BLaER1 (cell line): Measurements from ENCODE around the gene JAKMIP1.

Source experiments
- H3K27ac ChIP-seq: shearing (Covaris generic); formaldehyde crosslinking; 2 replicates; pipeline ENCODE4 v1.8.1; 2022
- H3K27me3 ChIP-seq: shearing (Covaris generic); formaldehyde crosslinking; 2 replicates; pipeline ENCODE4 v1.8.1; 2022
- H3K36me3 ChIP-seq: shearing (Covaris generic); formaldehyde crosslinking; 2 replicates; pipeline ENCODE4 v1.8.1; 2022
- H3K4me1 ChIP-seq: shearing (Covaris generic); formaldehyde crosslinking; 2 replicates; pipeline ENCODE4 v1.8.1; 2022
- H3K4me2 ChIP-seq: shearing (Covaris generic); formaldehyde crosslinking; 2 replicates; pipeline ENCODE4 v1.8.1; 2022
- H3K4me3 ChIP-seq: shearing (Covaris generic); formaldehyde crosslinking; 2 replicates; pipeline ENCODE4 v1.8.1; 2022
- H3K9ac ChIP-seq: shearing (Covaris generic); formaldehyde crosslinking; 2 replicates; pipeline ENCODE4 v1.8.1; 2022
- H3K9me3 ChIP-seq: shearing (Covaris generic); formaldehyde crosslinking; 2 replicates; pipeline ENCODE4 v1.8.1; 2022
- H4K20me1 ChIP-seq: shearing (Covaris generic); formaldehyde crosslinking; 2 replicates; pipeline ENCODE4 v1.8.1; 2022
- Cebpa-rat ChIP-seq: shearing (Covaris generic); IDR thresholded peaks from 2 replicates; pipeline ENCODE4 v1.8.1; 2022

JAKMIP1 gene

GRCh38 chr4:6107114-6107791 lies 93.1 kb downstream of the JAKMIP1 start:
- H4K20me1 ChIP-seq = no peaks in the 10 kb centered on the region
- peaks cover 9% of the 10 kb centered on the region for H3K9me3 ChIP-seq
- no peak overlapping the region for H3K27ac ChIP-seq
- H3K9ac ChIP-seq = no peak overlapping the region
- H3K36me3 ChIP-seq = peaks cover 28% of the 10 kb centered on the region
- no peak for TF ChIP-seq Cebpa-rat
- no peak overlapping the region for H3K4me3 ChIP-seq
- H3K27me3 ChIP-seq = no peaks in the 10 kb centered on the region
- H3K4me1 ChIP-seq = no peaks in the 10 kb centered on the region
- no peak overlapping the region for H3K4me2 ChIP-seq

- H3K36me3 ChIP-seq = peaks cover 28% of the 10 kb centered on the region
- no peak for TF ChIP-seq Cebpa-rat
- no peak overlapping the region for H3K4me3 ChIP-seq
- peaks cover 9% of the 10 kb centered on the region for H3K9me3 ChIP-seq
- no peaks in the 10 kb centered on the region for H3K27me3 ChIP-seq
- H4K20me1 ChIP-seq = no peaks in the 10 kb centered on the region
- H3K4me2 ChIP-seq = no peak overlapping the region
- no peak overlapping the region for H3K27ac ChIP-seq
- H3K4me1 ChIP-seq = no peaks in the 10 kb centered on the region
- H3K9ac ChIP-seq = no peak overlapping the region
Measured at GRCh38 chr4:6106156-6106555, 94.2 kb downstream of the JAKMIP1 start.

GRCh38 chr4:6105311-6105911 lies 94.9 kb downstream of the JAKMIP1 start:
- H3K9me3 ChIP-seq = peaks cover 9% of the 10 kb centered on the region
- no peaks in the 10 kb centered on the region for H3K4me1 ChIP-seq
- no peak overlapping the region for H3K4me2 ChIP-seq
- H3K9ac ChIP-seq = no peak overlapping the region
- H3K27ac ChIP-seq = no peak overlapping the region
- H3K27me3 ChIP-seq = no peaks in the 10 kb centered on the region
- H3K4me3 ChIP-seq = no peak overlapping the region
- H3K36me3 ChIP-seq = peaks cover 26% of the 10 kb centered on the region
- H4K20me1 ChIP-seq = no peaks in the 10 kb centered on the region
- no peak for TF ChIP-seq Cebpa-rat

- TF ChIP-seq Cebpa-rat = no peak
- H3K9ac ChIP-seq = no peak overlapping the region
- no peak overlapping the region for H3K4me2 ChIP-seq
- peaks cover 9% of the 10 kb centered on the region for H3K9me3 ChIP-seq
- H4K20me1 ChIP-seq = no peaks in the 10 kb centered on the region
- H3K4me3 ChIP-seq = no peak overlapping the region
- no peaks in the 10 kb centered on the region for H3K4me1 ChIP-seq
- H3K27me3 ChIP-seq = no peaks in the 10 kb centered on the region
- H3K36me3 ChIP-seq = peaks cover 21% of the 10 kb centered on the region
- H3K27ac ChIP-seq = no peak overlapping the region
Measured at GRCh38 chr4:6104541-6105130, 95.7 kb downstream of the JAKMIP1 start.

- no peaks in the 10 kb centered on the region for H3K27me3 ChIP-seq
- no peak for TF ChIP-seq Cebpa-rat
- peaks cover 1% of the 10 kb centered on the region; the same call in 1 of the 2 replicates for H3K4me1 ChIP-seq
- no peaks in the 10 kb centered on the region for H4K20me1 ChIP-seq
- H3K4me3 ChIP-seq = no peak overlapping the region
- no peaks in the 10 kb centered on the region for H3K36me3 ChIP-seq
- no peak overlapping the region for H3K27ac ChIP-seq
- no peak overlapping the region for H3K4me2 ChIP-seq
- no peak overlapping the region for H3K9ac ChIP-seq
- no peaks in the 10 kb centered on the region for H3K9me3 ChIP-seq
Measured at GRCh38 chr4:6097581-6097980, 102.8 kb downstream of the JAKMIP1 start.

- Histone ChIP-seq H3K27me3 (no peaks in the 10 kb centered on the region), H3K9me3 (no peaks in the 10 kb centered on the region), H3K4me3 (no peak overlapping the region), H3K4me1 (peaks cover 15% of the 10 kb centered on the region), H3K4me2 (no peak overlapping the region), H3K27ac (no peak overlapping the region), H4K20me1 (no peaks in the 10 kb centered on the region), H3K36me3 (no peaks in the 10 kb centered on the region), H3K9ac (no peak overlapping the region)
- no peak for TF ChIP-seq Cebpa-rat
Measured at GRCh38 chr4:6095897-6096296, 104.5 kb downstream of the JAKMIP1 start.

- Histone ChIP-seq H3K27me3 (no peaks in the 10 kb centered on the region), H3K4me1 (peaks cover 15% of the 10 kb centered on the region), H3K4me3 (no peak overlapping the region), H3K27ac (no peak overlapping the region), H4K20me1 (no peaks in the 10 kb centered on the region), H3K36me3 (no peaks in the 10 kb centered on the region), H3K9me3 (no peaks in the 10 kb centered on the region), H3K4me2 (no peak overlapping the region), H3K9ac (no peak overlapping the region)
- TF ChIP-seq Cebpa-rat = no peak
Measured at GRCh38 chr4:6095023-6095752, 105.2 kb downstream of the JAKMIP1 start.

- H3K36me3 ChIP-seq = no peaks in the 10 kb centered on the region
- H4K20me1 ChIP-seq = no peaks in the 10 kb centered on the region
- no peak for TF ChIP-seq Cebpa-rat
- no peak overlapping the region for H3K27ac ChIP-seq
- no peaks in the 10 kb centered on the region for H3K27me3 ChIP-seq
- no peak overlapping the region for H3K9ac ChIP-seq
- H3K9me3 ChIP-seq = no peaks in the 10 kb centered on the region
- no peak overlapping the region for H3K4me3 ChIP-seq
- no peak overlapping the region for H3K4me2 ChIP-seq
- peaks cover 15% of the 10 kb centered on the region for H3K4me1 ChIP-seq
Measured at GRCh38 chr4:6093671-6094070, 106.7 kb downstream of the JAKMIP1 start.

- TF ChIP-seq Cebpa-rat = no peak
- Histone ChIP-seq H3K27me3 (no peaks in the 10 kb centered on the region), H3K36me3 (no peaks in the 10 kb centered on the region), H3K9ac (no peak overlapping the region), H3K27ac (no peak overlapping the region), H4K20me1 (no peaks in the 10 kb centered on the region), H3K9me3 (no peaks in the 10 kb centered on the region), H3K4me2 (no peak overlapping the region), H3K4me1 (peaks cover 18% of the 10 kb centered on the region), H3K4me3 (no peak overlapping the region)
Measured at GRCh38 chr4:6092971-6093370, 107.4 kb downstream of the JAKMIP1 start.

GRCh38 chr4:6092131-6092530 lies 108.2 kb downstream of the JAKMIP1 start:
- no peak overlapping the region for H3K4me3 ChIP-seq
- no peaks in the 10 kb centered on the region for H4K20me1 ChIP-seq
- TF ChIP-seq Cebpa-rat = no peak
- H3K9me3 ChIP-seq = no peaks in the 10 kb centered on the region
- H3K4me2 ChIP-seq = peak overlapping the region; percentile 57
- H3K4me1 ChIP-seq = peaks cover 21% of the 10 kb centered on the region
- no peaks in the 10 kb centered on the region for H3K27me3 ChIP-seq
- no peak overlapping the region for H3K27ac ChIP-seq
- H3K9ac ChIP-seq = no peak overlapping the region
- no peaks in the 10 kb centered on the region for H3K36me3 ChIP-seq
